Loucy (cell line): Measurements from ENCODE around the gene MALRD1.
"Not testable (repeated sequence)": the region's sequence is repeated elsewhere in the genome, so short reads cannot be mapped to it uniquely, and the experiment has no call there.

Source experiments
- H2AFZ ChIP-seq: fragments of 200-600 bp; sonication (generic); 2 replicates; pipeline ENCODE4 v1.6.0; 2016; ENCODE audit warnings: antibody characterized with exemption, mild to moderate bottlenecking, low read length, moderate library complexity
- H3F3A ChIP-seq: fragments of 200-600 bp; 2 replicates; pipeline ENCODE4 v1.6.0; 2016; ENCODE audit warnings: antibody characterized with exemption, low read depth, mild to moderate bottlenecking
- H3K27me3 ChIP-seq: fragments of 200-600 bp; sonication (generic); 2 replicates; pipeline ENCODE4 v1.6.1; 2014; ENCODE audit warnings: low read length, mild to moderate bottlenecking; ENCODE audit not compliant: insufficient read depth, poor library complexity, severe bottlenecking
- H3K36me3 ChIP-seq: fragments of 200-600 bp; sonication (generic); 2 replicates; pipeline ENCODE4 v1.6.1; 2016; ENCODE audit warnings: low read length; ENCODE audit not compliant: insufficient read depth
- H3K4me1 ChIP-seq: fragments of 200-600 bp; sonication (generic); 2 replicates; pipeline ENCODE4 v1.5.1; 2014; ENCODE audit warnings: low read length, mild to moderate bottlenecking; ENCODE audit not compliant: insufficient read depth, poor library complexity, severe bottlenecking
- H3K4me2 ChIP-seq: fragments of 200-600 bp; sonication (generic); 2 replicates; pipeline ENCODE4 v1.6.0; 2014; ENCODE audit warnings: antibody characterized with exemption, low read length, low read depth, mild to moderate bottlenecking; ENCODE audit not compliant: poor library complexity, severe bottlenecking
- H3K4me3 ChIP-seq: fragments of 200-600 bp; sonication (generic); 2 replicates; pipeline ENCODE4 v1.5.1; 2014; ENCODE audit warnings: low read length, mild to moderate bottlenecking, mixed read lengths; ENCODE audit not compliant: poor library complexity, severe bottlenecking
- H3K79me2 ChIP-seq: fragments of 200-600 bp; sonication (generic); 2 replicates; pipeline ENCODE4 v1.6.1; 2014; ENCODE audit warnings: low read length; ENCODE audit not compliant: insufficient read depth
- H3K9ac ChIP-seq: fragments of 200-600 bp; sonication (generic); 2 replicates; pipeline ENCODE4 v1.6.0; 2014; ENCODE audit warnings: mild to moderate bottlenecking, low read depth, low read length, moderate library complexity; ENCODE audit not compliant: poor library complexity, severe bottlenecking
- H3K9me2 ChIP-seq: fragments of 200-600 bp; sonication (generic); replicated peaks from 2 replicates; pipeline ENCODE4 v1.6.1; 2016; ENCODE audit warnings: low read depth, low read length, mixed read lengths
- H3K9me3 ChIP-seq: fragments of 200-600 bp; sonication (generic); 2 replicates; pipeline ENCODE4 v1.6.1; 2014; ENCODE audit warnings: mild to moderate bottlenecking, antibody characterized with exemption, low read length, low read depth; ENCODE audit not compliant: insufficient read depth
- H4K20me1 ChIP-seq: fragments of 200-600 bp; sonication (generic); 2 replicates; pipeline ENCODE4 v1.6.0; 2014; ENCODE audit warnings: antibody characterized with exemption, low read length, mild to moderate bottlenecking; ENCODE audit not compliant: insufficient read depth, poor library complexity, severe bottlenecking
- CTCF ChIP-seq: fragments of 200-600 bp; sonication (generic); conservative IDR thresholded peaks from 2 replicates; pipeline ENCODE4 v1.5.1; 2014; ENCODE audit warnings: mild to moderate bottlenecking, antibody characterized with exemption, low read length
- EZH2phosphoT487 ChIP-seq: fragments of 200-600 bp; IDR thresholded peaks from 2 replicates; pipeline ENCODE4 v1.6.1; 2018; ENCODE audit warnings: antibody characterized with exemption, mild to moderate bottlenecking, moderate library complexity, borderline replicate concordance

The MALRD1 gene

GRCh38 chr10:19499291-19499770 lies 450.7 kb downstream of the MALRD1 start:
- H3K79me2 ChIP-seq, result no peaks in the 10 kb centered on the region
- no peak overlapping the region for H2AFZ ChIP-seq
- TF ChIP-seq EZH2phosphoT487 (no peak), CTCF (no peak)
- no peaks in the 10 kb centered on the region for H3K36me3 ChIP-seq
- H3K4me2 ChIP-seq, result no peak overlapping the region
- H3F3A ChIP-seq, result no peaks in the 10 kb centered on the region
- no peak overlapping the region for H3K4me3 ChIP-seq
- no peaks in the 10 kb centered on the region for H4K20me1 ChIP-seq
- H3K4me1 ChIP-seq, result no peaks in the 10 kb centered on the region
- no peaks in the 10 kb centered on the region for H3K9me3 ChIP-seq
- H3K27me3 ChIP-seq, result no peaks in the 10 kb centered on the region
- no peaks in the 10 kb centered on the region for H3K9me2 ChIP-seq
- H3K9ac ChIP-seq, result no peak overlapping the region

GRCh38 chr10:19500959-19501358 lies 452.4 kb downstream of the MALRD1 start:
- H3K27me3 ChIP-seq, result no peaks in the 10 kb centered on the region
- H3K79me2 ChIP-seq, result no peaks in the 10 kb centered on the region
- no peaks in the 10 kb centered on the region for H3K4me1 ChIP-seq
- H3K9ac ChIP-seq, result no peak overlapping the region
- H3K4me3 ChIP-seq, result no peak overlapping the region
- no peak overlapping the region for H3K4me2 ChIP-seq
- H3K9me2 ChIP-seq, result no peaks in the 10 kb centered on the region
- no peak overlapping the region for H2AFZ ChIP-seq
- H4K20me1 ChIP-seq, result no peaks in the 10 kb centered on the region
- H3K9me3 ChIP-seq, result no peaks in the 10 kb centered on the region
- no peak for TF ChIP-seq EZH2phosphoT487
- TF ChIP-seq CTCF, result no peak
- H3K36me3 ChIP-seq, result no peaks in the 10 kb centered on the region
- H3F3A ChIP-seq, result no peaks in the 10 kb centered on the region

- Histone ChIP-seq H3K4me3 (no peak overlapping the region), H3K36me3 (no peaks in the 10 kb centered on the region), H3K9me2 (no peaks in the 10 kb centered on the region), H3K27me3 (no peaks in the 10 kb centered on the region), H3K9me3 (no peaks in the 10 kb centered on the region), H3K4me2 (no peak overlapping the region), H3K9ac (no peak overlapping the region), H3K79me2 (no peaks in the 10 kb centered on the region), H3K4me1 (no peaks in the 10 kb centered on the region), H3F3A (no peaks in the 10 kb centered on the region), H2AFZ (no peak overlapping the region), H4K20me1 (no peaks in the 10 kb centered on the region)
- TF ChIP-seq CTCF, result no peak
- no peak for TF ChIP-seq EZH2phosphoT487
Measured at GRCh38 chr10:19505320-19506312, 457.0 kb downstream of the MALRD1 start.

GRCh38 chr10:19510005-19510732 lies 461.6 kb downstream of the MALRD1 start:
- H3K4me2 ChIP-seq, result not testable (repeated sequence)

More at GRCh38 chr10:19510005-19510732, 461.6 kb downstream of the MALRD1 start:
- not testable (repeated sequence) for H3K4me1 ChIP-seq, H3K36me3 ChIP-seq, H3K4me3 ChIP-seq, H2AFZ ChIP-seq, H3F3A ChIP-seq, H4K20me1 ChIP-seq, H3K9me3 ChIP-seq, H3K79me2 ChIP-seq, H3K9ac ChIP-seq, H3K27me3 ChIP-seq, H3K9me2 ChIP-seq
